ENCODE measurements around the gene CENPP.

CENPP gene

DNA sequence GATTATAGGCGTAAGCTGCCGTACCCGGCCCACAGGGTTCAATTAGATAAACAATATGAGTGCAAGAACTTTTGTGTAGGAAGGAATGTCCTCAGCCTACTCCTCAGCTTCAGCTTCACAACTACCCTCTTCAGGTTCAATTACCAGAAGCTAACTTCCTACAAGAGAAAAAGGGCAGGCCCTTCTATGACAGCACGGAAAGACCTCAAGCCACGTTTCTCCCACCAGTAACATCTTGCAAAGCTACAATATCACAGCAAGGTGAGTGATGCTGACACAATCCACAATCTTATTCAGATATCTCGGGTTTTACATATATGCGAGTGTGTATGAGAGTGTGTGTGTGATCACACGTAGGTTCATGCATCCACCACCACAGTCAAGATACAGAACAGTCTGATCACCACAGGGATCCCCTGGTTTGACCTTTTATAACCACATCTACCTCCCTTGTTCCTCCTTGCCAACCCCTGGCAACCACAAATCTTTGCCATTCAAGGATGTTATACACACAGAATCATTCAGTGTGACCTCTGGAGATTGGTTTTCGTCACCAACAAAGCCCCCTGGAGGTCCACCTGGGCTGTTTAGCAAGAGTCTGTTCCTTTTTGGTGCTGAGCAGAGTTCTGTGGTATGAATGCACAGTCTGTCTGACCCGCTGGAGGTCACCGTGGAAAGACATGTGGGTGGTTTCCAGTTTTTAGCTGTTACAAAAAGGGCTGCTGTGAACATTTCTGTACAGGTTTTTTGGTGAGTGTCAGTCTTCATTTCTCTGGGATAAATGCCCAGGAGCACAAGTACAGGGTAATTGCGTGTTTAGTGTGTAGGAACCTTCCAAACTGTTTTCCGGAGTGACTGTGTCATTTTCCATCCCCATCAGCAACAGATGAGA is 305.9 kb downstream of the CENPP start:
- TF ChIP-seq TAF1 (IDR thresholded peaks at IDR 0.05; ENCODE audit: low read depth) (no peak), CEBPB (IDR thresholded peaks at IDR 0.05) (no peak), YY1 (IDR thresholded peaks at IDR 0.05; ENCODE audit: low read depth) (no peak), TEAD4 (IDR thresholded peaks at IDR 0.05) (no peak), RAD21 (IDR thresholded peaks at IDR 0.05; ENCODE audit: low read depth) (no peak), CREB1 (IDR thresholded peaks at IDR 0.05; ENCODE audit: low read depth) (no peak), TCF12 (IDR thresholded peaks at IDR 0.05; ENCODE audit: low read depth) (no peak), EP300 (IDR thresholded peaks at IDR 0.05; ENCODE audit: borderline replicate concordance) (no peak), ZBTB7A (IDR thresholded peaks at IDR 0.05; ENCODE audit: low read depth) (no peak), NFIC (IDR thresholded peaks at IDR 0.05) (no peak)
- TF ChIP-seq, protein P1, sequence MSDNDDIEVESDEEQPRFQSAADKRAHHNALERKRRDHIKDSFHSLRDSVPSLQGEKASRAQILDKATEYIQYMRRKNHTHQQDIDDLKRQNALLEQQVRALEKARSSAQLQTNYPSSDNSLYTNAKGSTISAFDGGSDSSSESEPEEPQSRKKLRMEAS (IDR thresholded peaks at IDR 0.05): no peak

DNA sequence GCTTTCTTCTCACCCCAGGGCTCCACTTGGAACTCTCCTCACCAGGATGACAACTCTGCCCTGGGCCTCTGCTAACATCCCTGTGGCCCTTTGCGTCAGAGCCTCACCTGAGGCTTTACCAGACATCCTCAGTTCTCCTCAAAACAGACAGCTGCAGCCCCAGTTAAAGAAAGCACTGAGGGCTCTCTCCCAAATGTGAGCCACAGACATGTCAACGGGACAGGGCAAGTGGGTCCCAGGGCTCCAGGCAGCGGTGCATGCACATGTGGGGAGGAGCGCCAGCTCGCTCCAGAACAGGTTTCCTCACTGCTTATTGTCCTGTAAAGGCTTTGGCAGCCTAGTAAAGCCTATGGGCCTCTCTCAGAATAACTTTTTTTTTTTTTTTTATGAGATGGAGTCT is 306.9 kb downstream of the CENPP start:
- TF ChIP-seq CREB1 (IDR thresholded peaks at IDR 0.05; ENCODE audit: low read depth) (no peak), TEAD4 (IDR thresholded peaks at IDR 0.05) (no peak), USF1 (IDR thresholded peaks at IDR 0.05) (no peak), EP300 (IDR thresholded peaks at IDR 0.05; ENCODE audit: borderline replicate concordance) (no peak), YY1 (IDR thresholded peaks at IDR 0.05; ENCODE audit: low read depth) (no peak), FOXM1 (IDR thresholded peaks at IDR 0.05; ENCODE audit: borderline replicate concordance, low read depth) (no peak), EGR1 (IDR thresholded peaks at IDR 0.05) (no peak), TAF1 (IDR thresholded peaks at IDR 0.05; ENCODE audit: low read depth) (no peak), CEBPB (IDR thresholded peaks at IDR 0.05) (no peak), RAD21 (IDR thresholded peaks at IDR 0.05; ENCODE audit: low read depth) (no peak), ZBTB7A (IDR thresholded peaks at IDR 0.05; ENCODE audit: low read depth) (no peak), NFIC (IDR thresholded peaks at IDR 0.05) (no peak), TCF12 (IDR thresholded peaks at IDR 0.05; ENCODE audit: low read depth) (no peak)
- TF ChIP-seq, protein P1 (IDR thresholded peaks at IDR 0.05): no peak
- TF ChIP-seq, protein P2, sequence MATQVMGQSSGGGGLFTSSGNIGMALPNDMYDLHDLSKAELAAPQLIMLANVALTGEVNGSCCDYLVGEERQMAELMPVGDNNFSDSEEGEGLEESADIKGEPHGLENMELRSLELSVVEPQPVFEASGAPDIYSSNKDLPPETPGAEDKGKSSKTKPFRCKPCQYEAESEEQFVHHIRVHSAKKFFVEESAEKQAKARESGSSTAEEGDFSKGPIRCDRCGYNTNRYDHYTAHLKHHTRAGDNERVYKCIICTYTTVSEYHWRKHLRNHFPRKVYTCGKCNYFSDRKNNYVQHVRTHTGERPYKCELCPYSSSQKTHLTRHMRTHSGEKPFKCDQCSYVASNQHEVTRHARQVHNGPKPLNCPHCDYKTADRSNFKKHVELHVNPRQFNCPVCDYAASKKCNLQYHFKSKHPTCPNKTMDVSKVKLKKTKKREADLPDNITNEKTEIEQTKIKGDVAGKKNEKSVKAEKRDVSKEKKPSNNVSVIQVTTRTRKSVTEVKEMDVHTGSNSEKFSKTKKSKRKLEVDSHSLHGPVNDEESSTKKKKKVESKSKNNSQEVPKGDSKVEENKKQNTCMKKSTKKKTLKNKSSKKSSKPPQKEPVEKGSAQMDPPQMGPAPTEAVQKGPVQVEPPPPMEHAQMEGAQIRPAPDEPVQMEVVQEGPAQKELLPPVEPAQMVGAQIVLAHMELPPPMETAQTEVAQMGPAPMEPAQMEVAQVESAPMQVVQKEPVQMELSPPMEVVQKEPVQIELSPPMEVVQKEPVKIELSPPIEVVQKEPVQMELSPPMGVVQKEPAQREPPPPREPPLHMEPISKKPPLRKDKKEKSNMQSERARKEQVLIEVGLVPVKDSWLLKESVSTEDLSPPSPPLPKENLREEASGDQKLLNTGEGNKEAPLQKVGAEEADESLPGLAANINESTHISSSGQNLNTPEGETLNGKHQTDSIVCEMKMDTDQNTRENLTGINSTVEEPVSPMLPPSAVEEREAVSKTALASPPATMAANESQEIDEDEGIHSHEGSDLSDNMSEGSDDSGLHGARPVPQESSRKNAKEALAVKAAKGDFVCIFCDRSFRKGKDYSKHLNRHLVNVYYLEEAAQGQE (IDR thresholded peaks at IDR 0.05; ENCODE audit: low read depth): no peak

GRCh38 chr9:92633614-92634278 is 308.0 kb downstream of the CENPP start:
- no peak for TF ChIP-seq FOXM1 (IDR thresholded peaks at IDR 0.05; ENCODE audit: borderline replicate concordance, low read depth)
- TF ChIP-seq NFIC (IDR thresholded peaks at IDR 0.05): no peak
- no peak for TF ChIP-seq TEAD4 (IDR thresholded peaks at IDR 0.05)
- TF ChIP-seq CEBPB (IDR thresholded peaks at IDR 0.05): no peak
- no peak for TF ChIP-seq EP300 (IDR thresholded peaks at IDR 0.05; ENCODE audit: borderline replicate concordance)
- no peak for TF ChIP-seq TCF12 (IDR thresholded peaks at IDR 0.05; ENCODE audit: low read depth)
- no peak for TF ChIP-seq ZBTB7A (IDR thresholded peaks at IDR 0.05; ENCODE audit: low read depth)
- no peak for TF ChIP-seq EGR1 (IDR thresholded peaks at IDR 0.05)
- TF ChIP-seq TAF1 (IDR thresholded peaks at IDR 0.05; ENCODE audit: low read depth): no peak
- no peak for TF ChIP-seq CREB1 (IDR thresholded peaks at IDR 0.05; ENCODE audit: low read depth)
- TF ChIP-seq, protein P2 (IDR thresholded peaks at IDR 0.05; ENCODE audit: low read depth): no peak
- TF ChIP-seq, protein P1 (IDR thresholded peaks at IDR 0.05): no peak
- no peak for TF ChIP-seq RAD21 (IDR thresholded peaks at IDR 0.05; ENCODE audit: low read depth)
- no peak for TF ChIP-seq USF1 (IDR thresholded peaks at IDR 0.05)

- peak; percentile 78 for TF ChIP-seq RAD21 (IDR thresholded peaks at IDR 0.05; ENCODE audit: low read depth)
- TF ChIP-seq ZBTB7A (IDR thresholded peaks at IDR 0.05; ENCODE audit: low read depth): no peak
These were observed 309.2 kb downstream of the CENPP start for GRCh38 chr9:92634712-92635605.

All from Ishikawa (cell line).